Measurements from ENCODE around the gene TM7SF3. TPM values are rescaled to one million over a fixed set of nuclear protein-coding genes. Genes with fewer than 3 reads are reported as not detected.

The TM7SF3 gene
- total and polyA plus RNA-seq, 2 donors from 2014 or later: 63.1 to 70.1 TPM

DNA sequence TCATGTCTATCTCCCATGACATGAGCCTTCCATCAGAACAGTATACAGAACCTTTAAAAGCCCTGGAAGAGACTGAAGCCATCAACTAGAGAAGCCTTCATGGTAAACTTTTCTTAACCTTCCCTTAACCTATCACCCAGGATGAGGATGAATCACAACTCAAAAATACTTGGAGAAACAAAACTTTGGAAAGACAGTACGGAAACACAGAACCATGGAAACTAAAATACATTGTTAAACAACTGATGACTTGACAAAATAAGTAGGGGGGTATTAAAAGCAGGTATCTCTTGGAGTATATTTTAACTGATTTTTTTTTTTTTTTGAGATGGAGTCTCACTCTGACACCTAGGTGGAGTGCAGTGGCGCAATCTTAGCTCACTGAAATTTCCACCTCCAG lies 8.7 kb downstream of the TM7SF3 start:
- Histone ChIP-seq H3K36me3 (ENCODE audit: control insufficient read depth in 2 of 3, insufficient read depth in 3 of 3, low read length in 3 of 3) (peaks cover 0 to 6% (median 2%) of the 10 kb centered on the region in 3 donors), H3K9ac (ENCODE audit: low read length in 3 of 3) (no peak overlapping the region), H3K27ac (ENCODE audit: low read depth in 2 of 2, low read length in 2 of 2) (no peak overlapping the region), H3K9me3 (ENCODE audit: control insufficient read depth in 2 of 3, insufficient read depth in 1 of 3, low read length in 3 of 3) (no peaks in the 10 kb centered on the region), H3K4me1 (ENCODE audit: control insufficient read depth in 2 of 3, insufficient read depth in 2 of 3, low read depth in 1 of 3, low read length in 3 of 3) (peaks cover 0 to 16% (median 5%) of the 10 kb centered on the region in 3 donors), H3K4me3 (ENCODE audit: low read length in 3 of 3) (no peak overlapping the region), H3K27me3 (ENCODE audit: control insufficient read depth, insufficient read depth, low read length) (no peaks in the 10 kb centered on the region)
- TF ChIP-seq, protein P1, sequence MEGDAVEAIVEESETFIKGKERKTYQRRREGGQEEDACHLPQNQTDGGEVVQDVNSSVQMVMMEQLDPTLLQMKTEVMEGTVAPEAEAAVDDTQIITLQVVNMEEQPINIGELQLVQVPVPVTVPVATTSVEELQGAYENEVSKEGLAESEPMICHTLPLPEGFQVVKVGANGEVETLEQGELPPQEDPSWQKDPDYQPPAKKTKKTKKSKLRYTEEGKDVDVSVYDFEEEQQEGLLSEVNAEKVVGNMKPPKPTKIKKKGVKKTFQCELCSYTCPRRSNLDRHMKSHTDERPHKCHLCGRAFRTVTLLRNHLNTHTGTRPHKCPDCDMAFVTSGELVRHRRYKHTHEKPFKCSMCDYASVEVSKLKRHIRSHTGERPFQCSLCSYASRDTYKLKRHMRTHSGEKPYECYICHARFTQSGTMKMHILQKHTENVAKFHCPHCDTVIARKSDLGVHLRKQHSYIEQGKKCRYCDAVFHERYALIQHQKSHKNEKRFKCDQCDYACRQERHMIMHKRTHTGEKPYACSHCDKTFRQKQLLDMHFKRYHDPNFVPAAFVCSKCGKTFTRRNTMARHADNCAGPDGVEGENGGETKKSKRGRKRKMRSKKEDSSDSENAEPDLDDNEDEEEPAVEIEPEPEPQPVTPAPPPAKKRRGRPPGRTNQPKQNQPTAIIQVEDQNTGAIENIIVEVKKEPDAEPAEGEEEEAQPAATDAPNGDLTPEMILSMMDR (IDR thresholded peaks at IDR 0.05; ENCODE audit: borderline replicate concordance, extremely low read depth, insufficient read depth): no peak
- intact Hi-C loops (cut with DNase I): loop anchor here (10.0 kb wide), 1 partner anchor 51 kb away; no protein-coding TSS in a partner anchor
- no peak for DNase-seq
- no peak for FAIRE-seq

DNA sequence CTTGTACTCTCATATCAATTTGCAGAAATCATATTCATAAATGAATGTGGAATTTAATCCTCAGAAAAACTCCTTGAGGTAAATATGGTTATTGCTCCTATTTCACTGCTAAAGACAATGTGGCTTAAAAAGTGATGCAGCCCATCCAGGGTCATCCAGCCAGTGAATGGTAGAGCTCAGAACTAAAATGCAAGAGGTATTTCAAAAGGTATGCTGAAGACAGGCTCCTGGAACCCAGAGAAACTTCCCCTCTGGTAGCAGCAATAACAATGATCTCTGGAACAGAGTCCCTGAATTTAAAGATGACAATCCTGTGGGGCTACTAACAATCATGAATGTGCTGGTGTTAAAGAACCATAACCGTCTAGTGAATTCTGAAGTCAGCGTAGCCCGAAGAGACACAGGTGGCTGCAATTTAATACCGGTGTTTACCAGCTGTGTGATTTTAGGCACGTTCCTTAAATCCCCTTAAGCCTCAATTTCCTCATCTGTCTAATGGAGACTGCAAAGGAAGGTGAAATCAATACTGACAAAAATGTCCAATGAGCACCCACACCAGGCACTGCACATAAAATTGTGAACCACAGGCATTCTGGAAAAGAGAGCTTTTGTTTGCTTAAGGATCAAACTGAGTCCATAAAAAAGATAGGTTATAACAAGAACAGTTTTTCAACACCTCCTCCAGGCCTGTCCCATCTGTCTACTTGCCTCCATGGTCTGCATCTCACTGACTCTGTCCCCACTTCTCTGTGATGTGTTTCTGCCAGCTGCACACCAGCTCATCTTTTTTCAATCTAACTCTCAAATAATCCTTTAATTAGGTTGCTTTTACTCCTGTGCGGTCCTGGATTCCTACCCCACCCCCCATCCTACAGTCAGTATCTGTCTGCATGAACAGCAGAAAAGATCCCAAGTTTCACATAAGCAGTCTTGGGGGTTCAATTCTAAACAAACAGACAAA lies 10.5 kb downstream of the TM7SF3 start:
- FAIRE-seq (no peak), DNase-seq (no peak)
- H3K4me1 ChIP-seq (ENCODE audit: control insufficient read depth in 2 of 3, insufficient read depth in 2 of 3, low read depth in 1 of 3, low read length in 3 of 3): peaks cover 0 to 12% (median 2%) of the 10 kb centered on the region in 3 donors
- no peak overlapping the region for H3K27ac ChIP-seq (ENCODE audit: low read depth in 2 of 2, low read length in 2 of 2)
- H3K4me3 ChIP-seq (ENCODE audit: low read length in 3 of 3): no peak overlapping the region
- H3K9ac ChIP-seq (ENCODE audit: low read length in 3 of 3): no peak overlapping the region
- no peaks in the 10 kb centered on the region for H3K27me3 ChIP-seq (ENCODE audit: control insufficient read depth, insufficient read depth, low read length)
- peaks cover 0 to 8% (median 3%) of the 10 kb centered on the region in 3 donors for H3K36me3 ChIP-seq (ENCODE audit: control insufficient read depth in 2 of 3, insufficient read depth in 3 of 3, low read length in 3 of 3)
- TF ChIP-seq, protein P1 (IDR thresholded peaks at IDR 0.05; ENCODE audit: borderline replicate concordance, extremely low read depth, insufficient read depth): no peak
- intact Hi-C loops (cut with DNase I): loop anchor here (10.0 kb wide), 1 partner anchor 49 kb away; no protein-coding TSS in a partner anchor
- no peaks in the 10 kb centered on the region for H3K9me3 ChIP-seq (ENCODE audit: control insufficient read depth in 2 of 3, insufficient read depth in 1 of 3, low read length in 3 of 3)

DNA sequence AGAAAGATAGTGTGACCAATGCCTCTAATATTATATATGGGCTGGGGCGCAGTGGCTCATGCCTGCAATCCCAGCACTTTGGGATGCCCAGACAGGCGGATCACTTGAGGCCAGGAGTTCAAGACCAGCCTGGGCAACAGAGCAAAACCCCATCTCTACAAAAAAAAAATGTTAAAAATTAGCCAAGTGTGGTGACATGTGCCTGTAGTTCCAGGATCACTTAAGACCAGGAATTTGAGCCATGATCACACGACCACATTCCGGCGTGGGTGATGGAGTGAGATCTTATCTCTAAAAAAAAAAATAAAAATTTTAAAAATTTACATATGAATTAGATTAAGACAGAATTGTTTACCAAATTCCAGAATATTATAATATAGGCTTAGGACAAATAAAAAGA lies 12.0 kb downstream of the TM7SF3 start:
- H3K27ac ChIP-seq (ENCODE audit: low read depth in 2 of 2, low read length in 2 of 2): peak overlapping the region in 1 of 2 donors; percentile 43

More for the DNA sequence above, 12.0 kb downstream of the TM7SF3 start:
- FAIRE-seq: peak; percentile 50
- Histone ChIP-seq H3K4me3 (ENCODE audit: low read length in 3 of 3) (no peak overlapping the region), H3K27me3 (ENCODE audit: control insufficient read depth, insufficient read depth, low read length) (no peaks in the 10 kb centered on the region), H3K36me3 (ENCODE audit: control insufficient read depth in 2 of 3, insufficient read depth in 3 of 3, low read length in 3 of 3) (peaks cover 3 to 15% (median 10%) of the 10 kb centered on the region in 3 donors), H3K9ac (ENCODE audit: low read length in 3 of 3) (no peak overlapping the region), H3K9me3 (ENCODE audit: control insufficient read depth in 2 of 3, insufficient read depth in 1 of 3, low read length in 3 of 3) (no peaks in the 10 kb centered on the region), H3K4me1 (ENCODE audit: control insufficient read depth in 2 of 3, insufficient read depth in 2 of 3, low read depth in 1 of 3, low read length in 3 of 3) (peaks cover 0 to 12% (median 2%) of the 10 kb centered on the region in 3 donors)
- intact Hi-C loops (cut with DNase I): loop anchor here (10.0 kb wide), 1 partner anchor 47 kb away; no protein-coding TSS in a partner anchor
- no peak for DNase-seq
- TF ChIP-seq, protein P1 (IDR thresholded peaks at IDR 0.05; ENCODE audit: borderline replicate concordance, extremely low read depth, insufficient read depth): no peak

All from kidney (tissue), 14 donors.